Effector memory CD4-positive, alpha-beta T cell (primary cell): ENCODE data around the gene JPH4.

Source experiments
- DNase-seq, 3 donors: peaks; one replicate each; pipeline ENCODE4 v3.0.0-alpha.2; 2020
- H3K27ac ChIP-seq: 2 replicates; pipeline ENCODE4 v1.7.0; 2013; ENCODE audit warnings: mild to moderate bottlenecking, low read length, moderate library complexity; ENCODE audit not compliant: insufficient read depth, poor library complexity, severe bottlenecking
- H3K27me3 ChIP-seq: replicated peaks from 2 replicates; pipeline ENCODE4 v1.7.0; 2013; ENCODE audit warnings: mild to moderate bottlenecking, low read length; ENCODE audit not compliant: insufficient read depth, control insufficient read depth, poor library complexity, severe bottlenecking
- H3K36me3 ChIP-seq: 2 replicates; pipeline ENCODE4 v1.7.0; 2013; ENCODE audit warnings: mild to moderate bottlenecking, low read length, moderate library complexity; ENCODE audit not compliant: control insufficient read depth, insufficient read depth
- H3K4me1 ChIP-seq: 2 replicates; pipeline ENCODE4 v1.7.0; 2013; ENCODE audit warnings: low read length, mild to moderate bottlenecking; ENCODE audit not compliant: control insufficient read depth, insufficient read depth, poor library complexity, severe bottlenecking
- H3K4me3 ChIP-seq: 2 replicates; pipeline ENCODE4 v1.7.0; 2013; ENCODE audit warnings: low read length, low read depth, mild to moderate bottlenecking; ENCODE audit not compliant: insufficient read depth, poor library complexity, severe bottlenecking
- H3K9me3 ChIP-seq: 2 replicates; pipeline ENCODE4 v1.7.0; 2013; ENCODE audit warnings: mild to moderate bottlenecking, low read length, moderate library complexity; ENCODE audit not compliant: control insufficient read depth

Gene JPH4

GRCh38 chr14:23580948-23581281 is 2.3 kb upstream of the JPH4 start:
- peaks cover 32% of the 10 kb centered on the region for H3K27me3 ChIP-seq
- H3K36me3 ChIP-seq = no peaks in the 10 kb centered on the region
- H3K4me3 ChIP-seq = no peak overlapping the region
- H3K9me3 ChIP-seq = no peaks in the 10 kb centered on the region
- H3K27ac ChIP-seq = no peak overlapping the region
- peaks cover 21% of the 10 kb centered on the region for H3K4me1 ChIP-seq
- no peak for DNase-seq

- no peak for DNase-seq
- Histone ChIP-seq H3K9me3 (no peaks in the 10 kb centered on the region), H3K27ac (no peak overlapping the region), H3K4me1 (peaks cover 23% of the 10 kb centered on the region), H3K27me3 (peaks cover 36% of the 10 kb centered on the region), H3K4me3 (no peak overlapping the region), H3K36me3 (no peaks in the 10 kb centered on the region)
These were observed 1.7 kb upstream of the JPH4 start for GRCh38 chr14:23580152-23580926.

DNA sequence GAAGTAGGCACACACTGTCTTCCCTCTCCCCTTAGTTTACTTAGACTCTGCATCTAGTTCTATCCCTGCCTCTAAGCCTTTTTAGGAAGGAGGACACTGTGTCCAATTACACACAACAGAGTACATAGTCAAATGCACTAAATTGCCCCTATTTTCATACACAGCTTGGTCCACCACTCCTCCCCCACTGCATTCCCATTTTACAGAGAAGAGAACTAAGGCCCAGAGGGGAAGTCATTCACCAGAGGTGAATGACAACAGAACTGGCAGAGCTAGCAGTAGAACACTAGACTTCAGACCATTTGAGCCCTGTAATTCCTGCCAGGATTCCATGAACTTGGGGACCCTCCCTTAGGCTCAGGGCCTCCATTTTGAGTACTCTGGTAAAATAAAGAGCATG is 1.1 kb upstream of the JPH4 start:
- Histone ChIP-seq H3K36me3 (no peaks in the 10 kb centered on the region), H3K27me3 (peaks cover 36% of the 10 kb centered on the region), H3K4me3 (no peak overlapping the region), H3K9me3 (no peaks in the 10 kb centered on the region), H3K27ac (no peak overlapping the region), H3K4me1 (peaks cover 23% of the 10 kb centered on the region)
- DNase-seq = no peak

DNA sequence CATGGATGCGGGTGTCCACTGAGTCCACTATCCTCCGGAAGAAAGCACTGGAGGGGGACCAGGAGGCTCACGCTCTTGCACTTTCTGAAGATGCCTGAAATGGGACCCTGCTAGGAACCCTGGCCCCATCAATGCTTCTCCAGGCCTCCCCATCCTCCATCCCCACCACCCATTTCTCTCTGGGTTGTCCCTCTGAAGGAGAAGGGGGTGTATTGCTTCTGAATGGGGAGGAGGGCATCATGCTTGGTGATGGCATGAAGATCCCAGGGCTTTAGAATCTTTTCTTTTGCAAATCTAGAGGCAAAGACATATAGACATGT is 681 bp upstream of the JPH4 start:
- no peak overlapping the region for H3K4me3 ChIP-seq

GRCh38 chr14:23577710-23578392 is 739 bp downstream of the JPH4 start:
- DNase-seq = no peak
- H3K27me3 ChIP-seq = peaks cover 36% of the 10 kb centered on the region
- H3K9me3 ChIP-seq = no peaks in the 10 kb centered on the region
- peaks cover 23% of the 10 kb centered on the region for H3K4me1 ChIP-seq
- peak overlapping the region; percentile 29 for H3K4me3 ChIP-seq
- no peaks in the 10 kb centered on the region for H3K36me3 ChIP-seq
- H3K27ac ChIP-seq = no peak overlapping the region

More for the DNA sequence above, 681 bp upstream of the JPH4 start:
- Histone ChIP-seq H3K9me3 (no peaks in the 10 kb centered on the region), H3K4me1 (peaks cover 23% of the 10 kb centered on the region), H3K36me3 (no peaks in the 10 kb centered on the region), H3K27me3 (peaks cover 36% of the 10 kb centered on the region), H3K27ac (no peak overlapping the region)
- no peak for DNase-seq

DNA sequence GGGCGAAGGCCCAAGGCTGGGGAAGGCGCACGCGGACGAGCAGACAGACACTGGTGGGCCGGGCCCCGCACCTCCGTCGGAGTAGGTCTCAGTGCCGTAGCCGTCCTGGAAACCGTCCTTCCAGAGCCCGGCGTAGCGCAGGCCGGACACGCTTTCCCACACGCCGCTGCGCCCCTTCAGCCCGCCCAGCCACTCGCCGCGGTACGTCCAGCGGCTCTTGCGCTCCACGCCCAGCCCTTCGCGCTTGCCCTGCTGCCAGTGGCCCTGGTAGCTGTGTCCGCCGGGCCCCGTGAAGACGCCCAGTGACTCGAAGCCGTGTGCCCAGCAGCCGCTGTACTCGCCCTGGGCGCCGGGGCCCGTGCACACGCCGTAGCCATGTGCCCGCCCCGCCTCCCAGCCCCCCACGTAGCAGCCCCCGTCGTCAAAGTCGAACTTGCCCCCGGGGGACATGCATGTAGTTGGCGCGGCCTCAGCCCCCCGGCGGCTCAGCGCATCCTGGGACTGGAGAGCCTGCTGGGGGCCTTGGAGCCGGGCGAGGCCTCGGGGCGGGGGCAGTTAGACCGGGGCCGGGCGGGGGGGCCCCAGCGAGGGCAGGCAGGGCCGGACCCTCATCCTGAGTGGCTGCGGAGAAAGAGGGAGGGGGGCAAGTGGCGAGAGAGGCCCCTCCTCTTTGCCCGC is 1.4 kb downstream of the JPH4 start:
- Histone ChIP-seq H3K9me3 (no peaks in the 10 kb centered on the region), H3K4me3 (peak overlapping the region; percentile 29), H3K27ac (no peak overlapping the region), H3K4me1 (peaks cover 23% of the 10 kb centered on the region), H3K27me3 (peaks cover 36% of the 10 kb centered on the region), H3K36me3 (no peaks in the 10 kb centered on the region)
- DNase-seq = no peak

GRCh38 chr14:23573384-23574015 is 5.1 kb downstream of the JPH4 start:
- no peak overlapping the region for H3K4me3 ChIP-seq
- DNase-seq = no peak
- H3K4me1 ChIP-seq = peaks cover 20% of the 10 kb centered on the region
- no peaks in the 10 kb centered on the region for H3K36me3 ChIP-seq
- no peaks in the 10 kb centered on the region for H3K9me3 ChIP-seq
- H3K27ac ChIP-seq = no peak overlapping the region
- peaks cover 27% of the 10 kb centered on the region for H3K27me3 ChIP-seq

DNA sequence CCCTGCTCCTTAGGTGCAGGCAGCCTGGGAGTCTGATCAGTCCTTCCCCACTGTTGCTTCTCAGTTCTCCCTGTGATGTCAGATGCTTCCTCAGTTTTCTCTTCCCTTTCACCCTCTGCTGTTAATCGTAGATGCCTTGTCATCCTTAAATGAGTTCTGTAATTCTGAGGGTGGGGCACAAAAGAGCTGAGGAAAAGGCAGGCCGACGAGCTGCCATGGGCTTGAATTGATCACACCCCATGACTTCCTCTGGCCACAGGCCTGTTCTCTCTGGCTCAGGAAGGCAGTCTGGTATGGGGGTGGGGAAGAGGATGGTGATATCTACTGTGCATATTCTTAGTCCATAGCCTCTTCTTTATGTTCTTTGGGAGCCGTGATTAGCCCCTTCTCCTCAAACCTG is 5.8 kb downstream of the JPH4 start:
- Histone ChIP-seq H3K36me3 (no peaks in the 10 kb centered on the region), H3K27me3 (peaks cover 21% of the 10 kb centered on the region), H3K27ac (no peak overlapping the region), H3K4me3 (no peak overlapping the region), H3K4me1 (peaks cover 25% of the 10 kb centered on the region), H3K9me3 (no peaks in the 10 kb centered on the region)
- no peak for DNase-seq

DNA sequence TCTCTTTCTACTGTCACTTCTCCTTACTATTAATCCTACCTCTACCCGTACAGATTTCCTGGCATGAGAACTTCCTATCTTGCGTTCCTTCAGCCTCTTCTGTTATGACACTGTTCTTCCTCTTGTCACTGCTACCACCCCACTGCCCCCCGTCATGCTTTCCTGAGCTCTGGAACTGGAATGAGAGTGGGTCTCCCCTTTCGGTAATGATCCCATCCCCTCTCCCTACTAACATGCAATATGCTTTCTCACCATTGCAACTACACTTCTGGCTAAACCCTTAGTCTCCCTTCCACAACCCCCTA is 6.1 kb downstream of the JPH4 start:
- Histone ChIP-seq H3K9me3 (no peaks in the 10 kb centered on the region), H3K36me3 (no peaks in the 10 kb centered on the region), H3K27ac (no peak overlapping the region), H3K4me3 (no peak overlapping the region), H3K4me1 (peaks cover 22% of the 10 kb centered on the region), H3K27me3 (peaks cover 18% of the 10 kb centered on the region)
- DNase-seq = no peak
